Keratinocyte (primary cell): ENCODE measurements around the gene EXD3. TPM values are rescaled to one million over a fixed set of nuclear protein-coding genes. Genes with fewer than 3 reads are reported as not detected.
"Not testable (repeated sequence)": the region's sequence is repeated elsewhere in the genome, so short reads cannot be mapped to it uniquely, and the experiment has no call there.

Experiments used
- DNase-seq: peaks from one replicate; pipeline ENCODE4 v3.0.0-alpha.2; 2011; ENCODE audit warnings: low read depth, missing footprints, low spot score
- FAIRE-seq: peaks from 2 replicates; lab custom pipeline; 2011; peaks lifted over from hg19 to GRCh38; lab: Jason Lieb, UNC
- H2AFZ ChIP-seq: 2 replicates; pipeline ENCODE4 v1.6.0; 2012; ENCODE audit warnings: low read length, control low read depth, inconsistent platforms; ENCODE audit not compliant: control insufficient read depth
- H3K27ac ChIP-seq: 2 replicates; pipeline ENCODE4 v1.5.1; 2011; ENCODE audit warnings: low read length; ENCODE audit not compliant: control insufficient read depth, insufficient read depth
- H3K27me3 ChIP-seq: 3 replicates; pipeline ENCODE4 v1.6.0; 2011; ENCODE audit warnings: low read length; ENCODE audit not compliant: control insufficient read depth, insufficient read depth; ENCODE audit errors: extremely low read depth
- H3K36me3 ChIP-seq, 2 experiments: 2 replicates in 1 of 2; 3 replicates in 1 of 2; pipeline ENCODE4 v1.5.1; 2011; ENCODE audit warnings: low read length in 2 of 2, mild to moderate bottlenecking in 1 of 2; ENCODE audit not compliant: control insufficient read depth in 2 of 2, insufficient read depth in 2 of 2; ENCODE audit errors: extremely low read depth in 1 of 2
- H3K4me1 ChIP-seq: 3 replicates; pipeline ENCODE4 v1.5.1; 2011; ENCODE audit warnings: low read length; ENCODE audit not compliant: control insufficient read depth, insufficient read depth; ENCODE audit errors: extremely low read depth
- H3K4me2 ChIP-seq: 3 replicates; pipeline ENCODE4 v1.6.0; 2011; ENCODE audit warnings: low read depth, low read length; ENCODE audit not compliant: control insufficient read depth, insufficient read depth; ENCODE audit errors: extremely low read depth
- H3K4me3 ChIP-seq, 3 experiments: fragments of 200-600 bp in 1 of 3; sonication (generic) in 1 of 3; 2 replicates in 2 of 3; 3 replicates in 1 of 3; pipeline ENCODE4 v1.5.1; 2011 to 2016; ENCODE audit warnings: low read length in 3 of 3, mild to moderate bottlenecking in 3 of 3, control low read depth in 2 of 3, inconsistent platforms in 1 of 3, low read depth in 1 of 3, mixed read lengths in 1 of 3, mixed run types in 1 of 3, moderate library complexity in 1 of 3; ENCODE audit not compliant: control insufficient read depth in 2 of 3, insufficient read depth in 2 of 3; ENCODE audit errors: extremely low read depth in 1 of 3
- H3K79me2 ChIP-seq: 2 replicates; pipeline ENCODE4 v1.6.0; 2012; ENCODE audit warnings: low read length; ENCODE audit not compliant: control insufficient read depth, insufficient read depth
- H3K9ac ChIP-seq: 3 replicates; pipeline ENCODE4 v1.6.0; 2011; ENCODE audit warnings: low read length; ENCODE audit not compliant: control insufficient read depth, insufficient read depth; ENCODE audit errors: extremely low read depth
- H3K9me1 ChIP-seq: 3 replicates; pipeline ENCODE4 v1.6.0; 2011; ENCODE audit warnings: low read length; ENCODE audit not compliant: control insufficient read depth, insufficient read depth; ENCODE audit errors: extremely low read depth
- H3K9me3 ChIP-seq: 2 replicates; pipeline ENCODE4 v1.5.1; 2012; ENCODE audit warnings: low read depth, low read length; ENCODE audit not compliant: control insufficient read depth
- H4K20me1 ChIP-seq: 3 replicates; pipeline ENCODE4 v1.6.0; 2011; ENCODE audit warnings: low read length; ENCODE audit not compliant: control insufficient read depth, insufficient read depth; ENCODE audit errors: extremely low read depth
- CTCF ChIP-seq, 3 experiments: IDR thresholded peaks in 1 of 3; conservative IDR thresholded peaks in 1 of 3; optimal IDR thresholded peaks in 1 of 3; 2 replicates in 2 of 3; 3 replicates in 1 of 3; pipeline versions ENCODE3 to v1.5.1; 2011; ENCODE audit warnings: low read length in 3 of 3, mild to moderate bottlenecking in 3 of 3, moderate library complexity in 2 of 3, control low read depth in 1 of 3, inconsistent platforms in 1 of 3; ENCODE audit not compliant: insufficient read depth in 2 of 3; ENCODE audit errors: extremely low read depth in 1 of 3
- EZH2 ChIP-seq: IDR thresholded peaks from one replicate; pipeline ENCODE4 v1.6.1; 2012; ENCODE audit warnings: inconsistent platforms, mild to moderate bottlenecking, low read length, moderate library complexity
- dilution Hi-C: fragments of 300-500 bp; cut with MboI; formaldehyde crosslinking; loops from one replicate; pipeline ENCODE4 v1.7.0; 2020; ENCODE audit warnings: low sequenced_read_pairs; ENCODE audit not compliant: extremely low pct_ligation_motif_present
- polyA plus RNA-seq, 5 experiments: library from polyadenylated mRNA; depleted of rRNA in 3 of 5; stranded (reverse) in 3 of 5; stranded (forward) in 1 of 5; unstranded in 1 of 5; fragments of >200 nt; gene quantifications; 1 replicate in 1 of 5; 2 replicates in 3 of 5; 3 replicates in 1 of 5; pipeline versions ENCODE4 v1.2.1 to v1.2.3, GENCODE V29; 2011 to 2012; ENCODE audit warnings: missing spikeins in 2 of 5, low read depth in 1 of 5, low replicate concordance in 1 of 5

EXD3 gene
- polyA plus RNA-seq, 1 donor (not counting 4 experiments of a cell fraction or from before 2014, with no cell fraction given): 1.5 TPM

GRCh38 chr9:137467896-137468295 is 44.9 kb upstream of the EXD3 start:
- Histone ChIP-seq H3K27me3 (peaks cover 4% of the 10 kb centered on the region), H3K36me3 (no peaks in the 10 kb centered on the region), H3K9me1 (no peaks in the 10 kb centered on the region), H2AFZ (no peak overlapping the region), H3K4me3 (no peak overlapping the region), H3K9ac (no peak overlapping the region), H3K79me2 (no peaks in the 10 kb centered on the region), H3K4me1 (no peaks in the 10 kb centered on the region), H3K4me2 (no peak overlapping the region), H4K20me1 (no peaks in the 10 kb centered on the region), H3K27ac (no peak overlapping the region), H3K9me3 (no peaks in the 10 kb centered on the region)
- FAIRE-seq (no peak), DNase-seq (no peak)
- TF ChIP-seq CTCF (optimal IDR thresholded peaks at IDR 0.05 in 1 of 3, IDR thresholded peaks at IDR 0.05 in 1 of 3, conservative IDR thresholded peaks at IDR 0.05 in 1 of 3; ENCODE audit: extremely low read depth in 1 of 3, insufficient read depth in 2 of 3, low read length in 3 of 3) (no peak), EZH2 (no peak)
- dilution Hi-C loops: no loop called here

GRCh38 chr9:137467161-137467581 is 44.2 kb upstream of the EXD3 start:
- dilution Hi-C loops: no loop called here
- FAIRE-seq: no peak
- H3K36me3 ChIP-seq: no peaks in the 10 kb centered on the region

GRCh38 chr9:137466389-137467085 is 43.6 kb upstream of the EXD3 start:
- H3K4me1 ChIP-seq, dilution Hi-C loops, H3K27ac ChIP-seq, DNase-seq, H3K9ac ChIP-seq, H2AFZ ChIP-seq, H3K9me3 ChIP-seq, H3K4me3 ChIP-seq, H3K4me2 ChIP-seq, FAIRE-seq, H3K79me2 ChIP-seq, H3K36me3 ChIP-seq, H3K9me1 ChIP-seq, H4K20me1 ChIP-seq: not testable (repeated sequence)
- peaks cover 15% of the 10 kb centered on the region for H3K27me3 ChIP-seq

More at GRCh38 chr9:137467161-137467581, 44.2 kb upstream of the EXD3 start:
- Histone ChIP-seq H3K27ac (no peak overlapping the region), H3K4me1 (no peaks in the 10 kb centered on the region), H3K9ac (no peak overlapping the region), H2AFZ (no peak overlapping the region), H3K4me3 (no peak overlapping the region), H3K4me2 (no peak overlapping the region), H3K27me3 (peaks cover 11% of the 10 kb centered on the region), H3K9me3 (no peaks in the 10 kb centered on the region), H3K79me2 (no peaks in the 10 kb centered on the region), H4K20me1 (no peaks in the 10 kb centered on the region), H3K9me1 (no peaks in the 10 kb centered on the region)
- no peak for TF ChIP-seq EZH2
- TF ChIP-seq CTCF (optimal IDR thresholded peaks at IDR 0.05 in 1 of 3, IDR thresholded peaks at IDR 0.05 in 1 of 3, conservative IDR thresholded peaks at IDR 0.05 in 1 of 3; ENCODE audit: extremely low read depth in 1 of 3, insufficient read depth in 2 of 3, low read length in 3 of 3): no peak
- DNase-seq: no peak
